ENCODE data around the gene SHISA4. TPM values are rescaled to one million over a fixed set of nuclear protein-coding genes. Genes with fewer than 3 reads are reported as not detected.

The SHISA4 gene
- total and polyA plus RNA-seq, 2 of the 8 experiments (the other 6 are each of a cell fraction or from before 2014, with no cell fraction given): 7.8 to 28.9 TPM

GRCh38 chr1:201912832-201913231 is 24.1 kb downstream of the SHISA4 start (continued):
- TF ChIP-seq CBX5 (IDR thresholded peaks at IDR 0.05; ENCODE audit: low read depth, low read length) (no peak), FOSL1 (IDR thresholded peaks at IDR 0.05; ENCODE audit: insufficient read depth, low read depth, low read length) (no peak)

All from H1 (cell line).